ENCODE measurements around the gene CDKAL1.

The CDKAL1 gene

GRCh38 chr6:20740727-20741126, 206.5 kb downstream of the CDKAL1 start:
- no peaks in the 10 kb centered on the region for H3K27me3 ChIP-seq (replicated peaks; ENCODE audit: control insufficient read depth, insufficient read depth, low read length)
- H3K36me3 ChIP-seq (ENCODE audit: control insufficient read depth, insufficient read depth, low read length): no peaks in the 10 kb centered on the region
- TF ChIP-seq CTCF (IDR thresholded peaks at IDR 0.05; ENCODE audit: insufficient read depth, low read length, poor library complexity, severe bottlenecking): no peak
- DNase-seq (ENCODE audit: extremely low read depth, insufficient read length): no peak
- H3K4me3 ChIP-seq (replicated peaks; ENCODE audit: low read depth, low read length): no peak overlapping the region

- no peaks in the 10 kb centered on the region for H3K36me3 ChIP-seq (ENCODE audit: control insufficient read depth, insufficient read depth, low read length)
- no peaks in the 10 kb centered on the region for H3K27me3 ChIP-seq (replicated peaks; ENCODE audit: control insufficient read depth, insufficient read depth, low read length)
- H3K4me3 ChIP-seq (replicated peaks; ENCODE audit: low read depth, low read length): no peak overlapping the region
- DNase-seq (ENCODE audit: extremely low read depth, insufficient read length): no peak
- no peak for TF ChIP-seq CTCF (IDR thresholded peaks at IDR 0.05; ENCODE audit: insufficient read depth, low read length, poor library complexity, severe bottlenecking)
Measured at GRCh38 chr6:20741490-20741889, 207.2 kb downstream of the CDKAL1 start.

- no peak overlapping the region; the same call in 1 of the 2 replicates for H3K4me3 ChIP-seq (replicated peaks; ENCODE audit: low read depth, low read length)
- no peak for DNase-seq (ENCODE audit: extremely low read depth, insufficient read length)
- no peaks in the 10 kb centered on the region for H3K27me3 ChIP-seq (replicated peaks; ENCODE audit: control insufficient read depth, insufficient read depth, low read length)
- TF ChIP-seq CTCF (IDR thresholded peaks at IDR 0.05; ENCODE audit: insufficient read depth, low read length, poor library complexity, severe bottlenecking): no peak
- no peaks in the 10 kb centered on the region for H3K36me3 ChIP-seq (ENCODE audit: control insufficient read depth, insufficient read depth, low read length)
Measured at GRCh38 chr6:20744911-20745557, 210.8 kb downstream of the CDKAL1 start.

GRCh38 chr6:20746024-20746423, 211.8 kb downstream of the CDKAL1 start:
- H3K27me3 ChIP-seq (replicated peaks; ENCODE audit: control insufficient read depth, insufficient read depth, low read length): no peaks in the 10 kb centered on the region
- H3K36me3 ChIP-seq (ENCODE audit: control insufficient read depth, insufficient read depth, low read length): no peaks in the 10 kb centered on the region
- TF ChIP-seq CTCF (IDR thresholded peaks at IDR 0.05; ENCODE audit: insufficient read depth, low read length, poor library complexity, severe bottlenecking): no peak
- no peak for DNase-seq (ENCODE audit: extremely low read depth, insufficient read length)
- H3K4me3 ChIP-seq (replicated peaks; ENCODE audit: low read depth, low read length): no peak overlapping the region

GRCh38 chr6:20746805-20747558, 212.7 kb downstream of the CDKAL1 start:
- Histone ChIP-seq H3K4me3 (replicated peaks; ENCODE audit: low read depth, low read length) (no peak overlapping the region), H3K27me3 (replicated peaks; ENCODE audit: control insufficient read depth, insufficient read depth, low read length) (no peaks in the 10 kb centered on the region), H3K36me3 (ENCODE audit: control insufficient read depth, insufficient read depth, low read length) (no peaks in the 10 kb centered on the region)
- TF ChIP-seq CTCF (IDR thresholded peaks at IDR 0.05; ENCODE audit: insufficient read depth, low read length, poor library complexity, severe bottlenecking): no peak
- DNase-seq (ENCODE audit: extremely low read depth, insufficient read length): no peak
